OCI-LY3 (cell line): ENCODE data around the gene ABCF3.
"Not testable (repeated sequence)": the region's sequence is repeated elsewhere in the genome, so short reads cannot be mapped to it uniquely, and the experiment has no call there.

Source experiments
- H2AFZ ChIP-seq: fragments of 200-600, 300-600 bp; shearing (Covaris generic); 2 replicates; pipeline ENCODE4 v1.6.0; 2014; ENCODE audit warnings: antibody characterized with exemption, low read depth, low read length
- H3K27ac ChIP-seq: fragments of 200-600, 300-600 bp; sonication (generic); 2 replicates; pipeline ENCODE4 v1.5.1; 2014; ENCODE audit warnings: mild to moderate bottlenecking, low read length, moderate library complexity, mixed read lengths
- H3K27me3 ChIP-seq: fragments of 200-600, 300-600 bp; sonication (generic); 2 replicates; pipeline ENCODE4 v1.6.1; 2014; ENCODE audit warnings: low read depth, low read length, mixed read lengths
- H3K36me3 ChIP-seq: fragments of 200-600, 300-600 bp; sonication (generic); replicated peaks from 2 replicates; pipeline ENCODE3; 2014; ENCODE audit warnings: low read depth, low read length, mixed read lengths
- H3K4me1 ChIP-seq: fragments of 300-600, 200-600 bp; sonication (generic); 2 replicates; pipeline ENCODE4 v1.6.1; 2014; ENCODE audit warnings: low read length, mixed read lengths
- H3K4me2 ChIP-seq: fragments of 200-600, 300-600 bp; sonication (generic); 2 replicates; pipeline ENCODE4 v1.6.1; 2014; ENCODE audit warnings: low read length, mixed read lengths
- H3K4me3 ChIP-seq: fragments of 300-600, 200-600 bp; sonication (generic); 2 replicates; pipeline ENCODE4 v1.5.1; 2014; ENCODE audit warnings: antibody characterized with exemption, mild to moderate bottlenecking, low read length, moderate library complexity
- H3K79me2 ChIP-seq: fragments of 300-600, 200-600 bp; shearing (Covaris generic); 2 replicates; pipeline ENCODE4 v1.6.1; 2014; ENCODE audit warnings: mild to moderate bottlenecking, low read length, mixed read lengths
- H3K9ac ChIP-seq: fragments of 300-600, 200-600 bp; shearing (Covaris generic); 2 replicates; pipeline ENCODE4 v1.6.0; 2014; ENCODE audit warnings: mild to moderate bottlenecking, low read length, moderate library complexity
- H3K9me3 ChIP-seq: fragments of 200-600, 300-600 bp; shearing (Covaris generic); 2 replicates; pipeline ENCODE4 v1.6.1; 2014; ENCODE audit warnings: low read length, mixed read lengths; ENCODE audit not compliant: insufficient read depth
- H4K20me1 ChIP-seq: fragments of 200-600, 300-600 bp; sonication (generic); 2 replicates; pipeline ENCODE4 v1.6.1; 2016; ENCODE audit warnings: low read length, mixed read lengths; ENCODE audit not compliant: insufficient read depth
- EZH2phosphoT487 ChIP-seq: fragments of 200-600 bp; shearing (Covaris generic); IDR thresholded peaks from 2 replicates; pipeline ENCODE4 v1.6.1; 2018; ENCODE audit warnings: antibody characterized with exemption, mixed run types, low read depth
- TF ChIP-seq, protein P1 (sequence below): fragments of 200-600, 300-600 bp; sonication (generic); IDR thresholded peaks from 2 replicates; pipeline ENCODE4 v1.5.1; 2014; ENCODE audit warnings: antibody characterized with exemption, low read length, low read depth

ABCF3 gene

DNA sequence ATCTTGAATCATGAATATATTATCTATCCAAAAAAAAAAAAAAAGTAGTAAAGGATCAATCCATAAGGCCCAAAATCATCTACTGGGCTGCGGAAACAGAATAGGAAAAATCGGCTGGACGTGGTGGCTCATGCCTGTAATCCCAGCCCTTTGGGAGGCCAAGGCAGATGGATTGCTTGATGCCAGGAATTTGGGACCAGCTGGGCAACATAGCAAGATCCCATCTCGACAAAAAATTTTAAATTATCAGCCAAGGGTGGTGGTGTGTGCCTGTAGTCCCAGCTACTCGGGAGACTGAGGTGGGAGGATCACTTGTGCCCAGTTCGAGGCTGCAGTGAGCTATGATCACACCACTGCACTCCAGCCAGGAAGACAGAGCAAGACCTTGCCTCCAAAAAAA lies 36.9 kb upstream of the ABCF3 start:
- H2AFZ ChIP-seq, result no peak overlapping the region
- TF ChIP-seq, protein P1, sequence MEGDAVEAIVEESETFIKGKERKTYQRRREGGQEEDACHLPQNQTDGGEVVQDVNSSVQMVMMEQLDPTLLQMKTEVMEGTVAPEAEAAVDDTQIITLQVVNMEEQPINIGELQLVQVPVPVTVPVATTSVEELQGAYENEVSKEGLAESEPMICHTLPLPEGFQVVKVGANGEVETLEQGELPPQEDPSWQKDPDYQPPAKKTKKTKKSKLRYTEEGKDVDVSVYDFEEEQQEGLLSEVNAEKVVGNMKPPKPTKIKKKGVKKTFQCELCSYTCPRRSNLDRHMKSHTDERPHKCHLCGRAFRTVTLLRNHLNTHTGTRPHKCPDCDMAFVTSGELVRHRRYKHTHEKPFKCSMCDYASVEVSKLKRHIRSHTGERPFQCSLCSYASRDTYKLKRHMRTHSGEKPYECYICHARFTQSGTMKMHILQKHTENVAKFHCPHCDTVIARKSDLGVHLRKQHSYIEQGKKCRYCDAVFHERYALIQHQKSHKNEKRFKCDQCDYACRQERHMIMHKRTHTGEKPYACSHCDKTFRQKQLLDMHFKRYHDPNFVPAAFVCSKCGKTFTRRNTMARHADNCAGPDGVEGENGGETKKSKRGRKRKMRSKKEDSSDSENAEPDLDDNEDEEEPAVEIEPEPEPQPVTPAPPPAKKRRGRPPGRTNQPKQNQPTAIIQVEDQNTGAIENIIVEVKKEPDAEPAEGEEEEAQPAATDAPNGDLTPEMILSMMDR, result no peak

DNA sequence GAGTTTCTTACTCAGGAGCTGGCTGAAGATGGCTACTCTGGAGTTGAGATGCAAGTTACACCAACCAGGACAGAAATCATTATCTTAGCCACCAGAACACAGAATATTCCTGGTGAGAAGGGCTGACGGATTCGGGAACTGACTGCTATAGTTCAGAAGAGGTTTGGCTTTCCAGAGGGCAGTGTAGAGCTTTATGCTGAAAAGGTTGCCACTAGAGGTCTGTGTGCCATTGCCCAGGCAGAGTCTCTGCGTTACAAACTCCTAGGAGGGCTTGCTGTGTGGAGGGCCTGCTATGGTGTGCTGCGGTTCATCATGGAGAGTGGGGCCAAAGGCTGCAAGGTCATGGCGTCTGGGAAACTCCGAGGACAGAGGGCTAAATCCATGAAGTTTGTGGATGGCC lies 36.2 kb upstream of the ABCF3 start:
- H3K9ac ChIP-seq, H2AFZ ChIP-seq: not testable (repeated sequence)

More for the DNA sequence above, 36.9 kb upstream of the ABCF3 start:
- peaks cover 20% of the 10 kb centered on the region for H3K36me3 ChIP-seq
- H3K27ac ChIP-seq, result no peak overlapping the region
- H3K4me2 ChIP-seq, result no peak overlapping the region
- no peaks in the 10 kb centered on the region for H4K20me1 ChIP-seq
- H3K27me3 ChIP-seq, result no peaks in the 10 kb centered on the region
- H3K4me3 ChIP-seq, result no peak overlapping the region
- no peaks in the 10 kb centered on the region for H3K4me1 ChIP-seq
- no peaks in the 10 kb centered on the region for H3K79me2 ChIP-seq
- no peak overlapping the region for H3K9ac ChIP-seq
- H3K9me3 ChIP-seq, result no peaks in the 10 kb centered on the region

DNA sequence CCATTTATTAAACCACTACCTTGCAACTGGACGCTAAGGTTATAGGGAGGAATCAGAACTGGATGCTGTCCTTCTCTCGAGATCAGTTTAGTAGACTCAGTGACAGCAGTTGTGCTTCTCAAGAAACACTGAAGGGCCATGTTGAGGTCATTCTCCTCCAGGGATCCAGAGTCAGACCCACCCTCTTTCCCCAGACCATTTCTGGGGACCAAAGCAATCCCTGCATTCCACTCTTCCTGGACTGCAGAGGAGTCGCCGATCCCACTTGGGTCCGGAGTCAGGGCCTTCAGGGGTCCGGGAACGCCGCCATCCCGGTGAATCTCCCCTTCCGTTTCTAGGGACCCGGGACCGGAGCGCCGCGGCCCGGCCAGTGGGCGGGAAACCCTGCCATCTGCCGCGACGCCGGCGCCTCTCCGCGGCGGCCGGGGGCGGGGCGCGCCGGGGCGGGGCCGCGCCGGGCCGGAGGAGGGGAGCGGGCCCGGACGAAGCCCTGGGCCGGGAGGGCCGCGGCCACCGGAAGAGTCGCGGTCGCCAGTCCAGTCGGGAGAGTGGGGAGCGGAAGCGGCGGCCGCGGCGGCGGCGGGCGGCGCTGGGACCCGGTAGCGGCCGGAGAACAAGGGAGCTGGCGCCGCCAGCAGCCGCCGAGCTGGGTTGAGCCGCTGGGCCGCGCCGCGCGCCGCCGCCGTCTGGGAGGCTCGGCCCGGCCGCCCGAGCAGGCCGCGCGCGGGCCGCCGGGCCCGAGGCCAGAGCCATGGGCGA lies 30.9 kb upstream of the ABCF3 start, which contains the start of gene DVL3:
DVL3 (plus strand) TSS at position 493 of the 759 bp plus-strand sequence; CDS start at position 752, 259 bp downstream.
- TF ChIP-seq, protein P1, result no peak
- TF ChIP-seq EZH2phosphoT487, result no peak
- Histone ChIP-seq H3K79me2 (peaks cover 37% of the 10 kb centered on the region), H2AFZ (peak within 1 kb of the TSS; percentile 99), H4K20me1 (peaks cover 19% of the 10 kb centered on the region), H3K36me3 (peaks cover 6% of the 10 kb centered on the region), H3K4me1 (peaks cover 18% of the 10 kb centered on the region), H3K9ac (peak within 1 kb of the TSS; percentile 93), H3K27ac (peak within 1 kb of the TSS; percentile 49), H3K4me3 (peak within 1 kb of the TSS; percentile 96), H3K4me2 (peak within 1 kb of the TSS; percentile 95), H3K9me3 (no peaks in the 10 kb centered on the region), H3K27me3 (no peaks in the 10 kb centered on the region)

More for the DNA sequence above, 36.2 kb upstream of the ABCF3 start:
- H3K4me2 ChIP-seq, H4K20me1 ChIP-seq, H3K9me3 ChIP-seq, H3K4me1 ChIP-seq, H3K27me3 ChIP-seq, H3K79me2 ChIP-seq, H3K4me3 ChIP-seq, H3K27ac ChIP-seq: not testable (repeated sequence)
- H3K36me3 ChIP-seq, result peaks cover 14% of the 10 kb centered on the region

DNA sequence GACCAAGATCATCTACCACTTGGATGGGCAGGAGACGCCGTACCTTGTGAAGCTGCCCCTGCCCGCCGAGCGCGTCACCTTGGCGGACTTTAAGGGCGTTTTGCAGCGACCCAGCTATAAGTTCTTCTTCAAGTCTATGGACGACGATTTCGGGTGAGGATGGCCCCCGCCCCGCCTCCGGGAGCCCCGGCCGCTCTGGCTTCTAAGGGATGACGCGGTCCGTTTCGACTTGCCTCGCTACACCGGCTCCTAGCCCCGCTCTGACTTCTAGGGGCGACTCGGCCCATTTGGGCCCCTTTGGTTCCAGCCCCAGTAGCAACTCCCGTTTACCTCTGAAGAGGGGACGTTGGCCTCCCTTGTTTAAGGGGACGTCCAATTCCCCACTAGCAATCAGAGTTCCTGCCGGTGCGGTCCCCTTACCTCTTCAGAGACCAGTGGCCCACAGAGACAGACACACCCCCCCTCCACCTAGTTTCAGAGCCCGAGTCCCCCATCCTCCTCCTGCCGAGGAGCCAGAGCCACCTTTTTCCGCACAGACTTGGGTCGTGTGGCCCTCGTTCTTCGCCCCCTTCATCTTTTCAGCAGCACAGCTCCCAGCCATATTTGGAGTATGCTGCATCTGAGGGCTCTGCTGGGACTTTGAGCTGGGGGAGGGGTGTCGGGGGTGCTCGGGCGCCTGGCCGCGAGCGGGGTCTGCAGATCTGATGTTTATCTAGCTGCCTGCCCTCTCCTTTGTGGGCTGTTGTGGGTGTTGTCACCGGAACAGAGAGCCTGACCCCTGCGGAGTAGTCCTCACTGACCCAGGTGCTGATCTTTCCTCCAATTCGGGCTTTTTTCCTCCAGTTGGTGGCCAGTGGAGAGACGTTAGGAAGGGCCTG lies 30.1 kb upstream of the ABCF3 start:
- H3K9me3 ChIP-seq, result no peaks in the 10 kb centered on the region
- H3K4me2 ChIP-seq, result peak overlapping the region; percentile 95
- peak overlapping the region; percentile 93 for H3K9ac ChIP-seq
- peak overlapping the region; percentile 31; the same call in 1 of the 2 replicates for H2AFZ ChIP-seq
- H3K27ac ChIP-seq, result peak overlapping the region; percentile 49
- H3K36me3 ChIP-seq, result peaks cover 6% of the 10 kb centered on the region
- H3K4me1 ChIP-seq, result peaks cover 24% of the 10 kb centered on the region
- peaks cover 45% of the 10 kb centered on the region for H3K79me2 ChIP-seq
- no peaks in the 10 kb centered on the region for H3K27me3 ChIP-seq
- TF ChIP-seq EZH2phosphoT487, result no peak
- TF ChIP-seq, protein P1, result no peak
- H3K4me3 ChIP-seq, result peak overlapping the region; percentile 96
- peaks cover 24% of the 10 kb centered on the region for H4K20me1 ChIP-seq
